ENCODE measurements around the gene MED12.

DNA sequence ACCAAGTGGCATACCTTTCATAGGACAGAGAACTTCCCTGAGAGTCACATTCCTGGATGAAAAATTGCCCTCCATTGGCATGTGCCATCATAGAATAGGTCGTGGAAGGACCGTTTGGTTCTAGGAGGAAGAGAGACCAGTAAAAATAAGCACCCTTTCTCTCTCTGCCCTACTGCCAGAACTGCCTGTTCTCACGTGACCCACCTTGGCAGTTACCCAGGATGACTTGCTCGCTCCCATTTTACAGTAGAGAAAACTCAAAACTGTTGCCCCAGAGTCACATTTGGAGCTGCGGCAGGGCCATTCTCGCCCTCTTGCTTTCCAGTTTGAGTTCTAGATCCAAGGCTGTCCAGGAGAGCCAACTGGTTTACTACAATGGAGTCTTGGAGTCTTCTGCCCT is 25.1 kb downstream of the MED12 start:
- TF ChIP-seq, protein P1, sequence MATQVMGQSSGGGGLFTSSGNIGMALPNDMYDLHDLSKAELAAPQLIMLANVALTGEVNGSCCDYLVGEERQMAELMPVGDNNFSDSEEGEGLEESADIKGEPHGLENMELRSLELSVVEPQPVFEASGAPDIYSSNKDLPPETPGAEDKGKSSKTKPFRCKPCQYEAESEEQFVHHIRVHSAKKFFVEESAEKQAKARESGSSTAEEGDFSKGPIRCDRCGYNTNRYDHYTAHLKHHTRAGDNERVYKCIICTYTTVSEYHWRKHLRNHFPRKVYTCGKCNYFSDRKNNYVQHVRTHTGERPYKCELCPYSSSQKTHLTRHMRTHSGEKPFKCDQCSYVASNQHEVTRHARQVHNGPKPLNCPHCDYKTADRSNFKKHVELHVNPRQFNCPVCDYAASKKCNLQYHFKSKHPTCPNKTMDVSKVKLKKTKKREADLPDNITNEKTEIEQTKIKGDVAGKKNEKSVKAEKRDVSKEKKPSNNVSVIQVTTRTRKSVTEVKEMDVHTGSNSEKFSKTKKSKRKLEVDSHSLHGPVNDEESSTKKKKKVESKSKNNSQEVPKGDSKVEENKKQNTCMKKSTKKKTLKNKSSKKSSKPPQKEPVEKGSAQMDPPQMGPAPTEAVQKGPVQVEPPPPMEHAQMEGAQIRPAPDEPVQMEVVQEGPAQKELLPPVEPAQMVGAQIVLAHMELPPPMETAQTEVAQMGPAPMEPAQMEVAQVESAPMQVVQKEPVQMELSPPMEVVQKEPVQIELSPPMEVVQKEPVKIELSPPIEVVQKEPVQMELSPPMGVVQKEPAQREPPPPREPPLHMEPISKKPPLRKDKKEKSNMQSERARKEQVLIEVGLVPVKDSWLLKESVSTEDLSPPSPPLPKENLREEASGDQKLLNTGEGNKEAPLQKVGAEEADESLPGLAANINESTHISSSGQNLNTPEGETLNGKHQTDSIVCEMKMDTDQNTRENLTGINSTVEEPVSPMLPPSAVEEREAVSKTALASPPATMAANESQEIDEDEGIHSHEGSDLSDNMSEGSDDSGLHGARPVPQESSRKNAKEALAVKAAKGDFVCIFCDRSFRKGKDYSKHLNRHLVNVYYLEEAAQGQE (IDR thresholded peaks at IDR 0.05; ENCODE audit: insufficient replicate concordance, low read depth), result no peak
- TF ChIP-seq CTCF (IDR thresholded peaks at IDR 0.05; ENCODE audit: insufficient read depth, low read length), result no peak
- no peak for TF ChIP-seq POLR2AphosphoS5 (IDR thresholded peaks at IDR 0.05; ENCODE audit: low read depth)
- no peak for TF ChIP-seq GABPA (IDR thresholded peaks at IDR 0.05; ENCODE audit: low read depth)

All from HL-60 (cell line).